Activated naive CD4-positive, alpha-beta T cell treated with Interleukin-2 at 50 U/mL for 16 hours (primary cell): Measurements from ENCODE around the gene KRT32.
"Not testable (repeated sequence)": the region's sequence is repeated elsewhere in the genome, so short reads cannot be mapped to it uniquely, and the experiment has no call there.

Experiments
- DNase-seq: peaks from one replicate; pipeline ENCODE4 v3.0.0-alpha.2; 2020

Gene KRT32

DNA sequence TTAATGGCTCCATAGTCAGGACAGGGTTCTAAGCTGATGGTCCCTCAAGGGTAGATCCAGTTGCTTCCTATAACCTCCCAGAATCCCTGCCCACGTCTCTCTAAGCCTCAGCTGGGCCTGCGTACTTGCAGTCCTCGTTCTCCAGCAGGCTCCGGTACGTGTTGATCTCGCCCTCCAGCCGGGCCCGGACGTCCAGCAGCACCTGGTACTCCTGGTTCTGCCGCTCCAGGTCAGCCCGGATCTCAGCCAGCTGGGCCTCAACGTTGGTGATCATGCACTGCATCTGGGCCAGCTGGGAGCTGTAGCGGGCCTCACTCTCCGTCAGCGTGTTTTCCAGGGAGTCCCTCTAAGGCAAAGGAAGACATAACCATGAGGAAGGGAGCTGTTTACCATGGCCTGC, 4.5 kb downstream of the KRT32 start:
- DNase-seq, result no peak

DNA sequence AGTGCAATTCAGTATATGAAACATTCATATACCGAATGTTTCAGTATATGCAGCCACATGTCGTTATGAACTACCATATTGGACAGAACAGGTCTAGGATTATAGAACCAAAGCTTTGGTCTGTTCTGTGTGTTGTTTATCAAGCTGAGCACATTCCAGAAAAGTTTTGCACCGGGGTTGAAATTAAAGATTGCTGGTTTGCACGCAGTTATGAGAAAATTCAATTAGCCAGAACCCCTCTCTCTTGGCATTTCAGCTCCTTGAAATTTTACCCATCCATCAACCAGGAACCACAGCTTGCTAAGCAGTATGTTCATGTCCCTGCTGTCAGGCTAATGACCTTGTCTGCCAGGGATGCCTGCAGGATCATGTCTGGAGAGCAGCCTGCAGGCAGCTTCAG, 9.5 kb downstream of the KRT32 start:
- DNase-seq, result no peak

DNA sequence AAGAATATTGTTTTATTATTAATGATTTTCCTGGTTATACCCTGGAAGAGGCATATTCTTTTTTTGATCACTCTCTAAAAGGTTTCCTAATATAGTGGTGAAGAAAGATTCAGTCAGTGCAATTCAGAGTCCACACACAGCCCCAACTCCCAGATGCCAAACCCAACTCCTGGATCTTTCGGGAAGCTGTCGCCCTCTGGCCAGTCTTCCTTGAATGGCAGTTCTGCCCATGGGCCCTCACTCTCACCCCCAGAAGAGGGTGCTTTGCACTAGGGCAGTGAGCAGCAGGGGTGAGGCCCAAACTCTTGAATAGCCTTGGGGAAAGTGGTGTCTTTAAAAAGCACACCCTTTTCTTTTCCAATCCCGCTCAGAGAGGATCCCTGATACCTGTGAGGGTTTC, 11.0 kb downstream of the KRT32 start:
- DNase-seq, result no peak

DNA sequence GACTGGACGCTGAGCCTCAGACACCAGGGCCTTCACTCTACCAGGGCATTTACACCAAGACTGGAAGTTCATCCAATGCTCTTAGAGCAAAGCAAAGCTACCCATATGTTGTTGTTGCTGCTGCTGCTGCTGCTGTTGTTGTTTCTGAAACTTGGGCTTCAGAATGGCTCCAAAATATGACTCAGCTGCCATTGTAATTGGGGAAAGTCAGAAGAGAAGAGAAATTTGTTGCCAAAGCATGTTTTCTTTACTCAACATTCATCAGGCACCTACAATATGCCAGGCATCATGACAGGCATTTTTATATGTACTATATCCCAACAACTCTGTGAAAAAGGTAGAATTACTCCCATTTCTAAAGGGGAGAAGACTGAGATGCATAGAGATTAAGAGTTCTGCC, 11.9 kb downstream of the KRT32 start:
- DNase-seq, result no peak

DNA sequence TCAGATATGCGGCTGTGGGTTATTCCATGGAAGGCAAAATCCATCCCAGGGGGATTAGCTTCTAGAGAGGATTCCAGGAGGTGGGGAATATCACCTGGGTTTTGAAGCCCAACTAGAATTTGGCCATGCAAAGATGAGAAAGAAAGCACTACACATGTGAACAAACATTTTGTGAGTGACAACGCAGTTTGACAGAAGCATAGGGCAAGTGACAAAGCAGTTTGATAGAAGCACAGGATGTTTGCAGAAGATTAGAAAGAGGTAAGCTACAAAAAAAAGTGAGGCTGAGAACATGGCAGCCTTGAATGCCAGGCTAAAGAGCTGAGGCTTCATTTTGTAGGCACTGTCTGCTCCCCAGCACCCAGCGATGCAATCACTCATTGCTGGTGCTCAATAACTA, 14.1 kb downstream of the KRT32 start:
- DNase-seq, result no peak

DNA sequence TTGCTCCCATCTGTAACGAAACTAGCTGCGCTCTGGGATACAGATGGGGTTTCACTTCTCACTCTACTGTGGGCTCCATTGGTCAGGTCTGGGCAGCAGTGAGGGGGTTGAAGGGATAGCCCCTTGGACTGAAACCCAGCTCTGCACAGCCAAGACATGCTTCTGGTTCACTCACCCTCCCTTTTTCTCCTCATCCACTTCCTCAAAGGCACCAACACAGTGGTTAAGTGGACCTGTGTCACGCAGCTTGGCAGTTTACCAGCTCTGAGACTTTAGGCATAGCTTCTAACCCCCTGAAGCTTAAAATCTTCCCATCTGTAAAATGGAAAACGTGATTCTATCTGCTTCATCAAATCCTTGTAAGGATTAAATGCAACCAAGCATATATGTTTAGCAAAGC, 14.9 kb downstream of the KRT32 start:
- no peak for DNase-seq

DNA sequence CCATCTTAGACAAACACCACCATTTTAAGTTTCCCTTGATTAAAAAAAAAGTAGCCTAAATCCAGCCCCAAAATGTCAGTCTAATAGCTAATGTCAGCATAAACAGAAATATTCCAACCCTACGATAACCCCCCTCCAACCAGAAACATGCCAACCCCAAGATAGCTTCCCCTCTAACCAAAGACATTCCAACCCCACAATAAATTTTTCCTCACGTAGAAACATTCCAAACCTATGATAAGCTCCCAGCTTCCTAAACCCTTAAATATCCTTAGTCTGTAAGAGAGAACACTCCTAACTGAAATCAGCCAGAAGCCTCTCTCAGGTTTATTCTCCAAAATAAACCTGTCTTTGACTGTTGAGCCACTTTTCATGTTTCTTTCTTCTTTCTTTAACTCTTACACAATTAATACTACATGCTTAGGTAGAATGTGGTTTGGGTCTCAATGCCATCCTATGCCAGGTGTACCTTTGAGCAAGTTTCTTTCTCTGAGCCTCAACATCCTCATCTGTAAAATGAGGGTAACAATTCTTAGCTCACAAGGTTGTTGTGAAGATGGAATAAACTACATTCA, 15.9 kb downstream of the KRT32 start:
- no peak for DNase-seq

DNA sequence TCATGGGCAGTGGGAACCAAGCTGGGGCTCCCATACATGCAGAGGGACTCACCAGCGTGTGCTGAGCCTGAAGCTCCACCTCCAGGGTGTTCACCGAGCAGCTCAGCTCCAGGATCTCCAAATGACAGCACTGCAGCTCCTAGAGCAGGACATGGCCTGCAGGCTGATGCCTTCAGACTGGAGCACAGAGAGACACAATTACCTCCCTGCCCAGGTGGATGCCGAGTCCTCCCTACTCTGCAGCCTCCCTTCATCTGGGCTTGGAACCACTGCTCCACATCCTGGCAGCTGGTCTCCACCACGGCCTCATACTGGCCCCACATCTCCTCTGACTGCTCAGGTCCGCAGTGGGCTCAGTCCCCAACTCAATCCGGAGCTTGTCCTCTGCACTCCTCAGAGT, 18.2 kb downstream of the KRT32 start:
- no peak for DNase-seq

DNA sequence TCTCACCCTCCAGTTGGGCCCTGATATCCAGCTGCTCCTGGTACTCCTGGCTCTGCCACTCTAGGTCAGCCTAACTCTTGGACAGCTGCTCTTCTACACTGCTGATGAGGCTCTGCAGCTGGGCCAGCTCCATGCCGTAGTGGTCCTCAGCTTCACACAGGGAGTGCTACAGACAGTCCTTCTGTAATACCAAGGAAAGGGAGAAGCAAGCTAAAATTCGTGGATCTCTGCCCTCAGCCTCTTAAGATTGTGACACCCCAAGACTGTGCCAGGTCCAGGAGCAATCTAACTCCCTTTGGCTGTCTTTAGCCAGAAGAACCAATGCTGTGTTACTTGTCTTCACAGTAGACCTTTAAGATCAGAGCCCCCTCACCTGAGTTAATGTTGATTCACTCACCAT, 18.7 kb downstream of the KRT32 start:
- DNase-seq, result no peak

DNA sequence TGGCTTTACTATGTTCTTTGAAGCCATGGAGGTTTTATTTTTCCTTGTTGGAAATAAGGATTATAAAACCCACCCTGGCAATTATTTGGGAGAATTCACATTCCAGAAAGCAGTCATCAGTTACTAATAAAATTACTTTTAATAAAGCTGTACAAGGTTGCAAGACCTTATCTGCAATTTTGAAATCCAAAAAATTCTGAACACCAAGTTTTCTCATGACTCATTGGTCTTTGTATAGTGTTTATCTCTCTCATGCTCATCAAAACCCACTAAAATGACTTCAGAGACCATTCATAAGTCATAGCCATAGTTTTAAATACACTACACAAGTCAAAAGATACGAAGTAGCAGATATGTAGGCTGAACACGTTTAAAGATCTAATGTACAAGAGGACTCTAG, 20.4 kb downstream of the KRT32 start:
- DNase-seq, result no peak

DNA sequence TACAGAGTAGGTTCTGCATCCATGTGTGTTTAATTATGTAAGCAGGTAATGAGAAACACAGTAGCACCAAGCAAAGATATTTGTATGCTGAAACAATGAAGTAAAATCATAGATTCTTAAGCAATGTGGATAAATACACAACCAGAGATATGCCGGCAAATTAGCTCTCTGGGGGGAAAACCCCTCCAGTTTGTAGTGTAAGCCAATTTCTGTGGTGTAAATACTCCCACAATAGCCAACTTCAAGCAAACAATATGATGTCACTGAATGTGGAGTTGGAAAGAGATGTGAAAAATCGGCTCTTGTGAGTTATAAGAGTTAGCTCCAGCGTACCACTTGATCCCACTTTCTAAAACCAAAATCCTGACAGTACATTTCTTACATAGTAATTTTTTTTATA, 22.5 kb downstream of the KRT32 start:
- no peak for DNase-seq

DNA sequence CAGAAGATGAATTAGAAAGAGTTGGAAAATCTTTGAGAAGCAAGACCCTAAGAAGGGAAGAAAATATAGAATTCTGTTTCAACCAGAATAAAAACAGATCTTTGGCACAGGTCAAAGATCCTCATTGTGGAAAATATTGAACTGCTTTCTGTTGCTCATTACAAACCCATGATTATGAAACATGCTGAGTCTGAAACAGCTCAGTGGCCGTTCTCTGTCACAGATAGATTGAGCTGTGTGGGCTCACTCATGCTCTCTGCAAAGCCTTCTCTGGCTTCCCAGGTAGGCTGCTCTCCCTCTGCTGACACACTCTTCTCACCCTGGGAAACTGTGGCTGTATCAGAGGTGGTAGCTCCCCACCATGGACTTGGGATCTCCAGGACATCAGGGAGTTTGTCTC, 23.0 kb downstream of the KRT32 start:
- no peak for DNase-seq

DNA sequence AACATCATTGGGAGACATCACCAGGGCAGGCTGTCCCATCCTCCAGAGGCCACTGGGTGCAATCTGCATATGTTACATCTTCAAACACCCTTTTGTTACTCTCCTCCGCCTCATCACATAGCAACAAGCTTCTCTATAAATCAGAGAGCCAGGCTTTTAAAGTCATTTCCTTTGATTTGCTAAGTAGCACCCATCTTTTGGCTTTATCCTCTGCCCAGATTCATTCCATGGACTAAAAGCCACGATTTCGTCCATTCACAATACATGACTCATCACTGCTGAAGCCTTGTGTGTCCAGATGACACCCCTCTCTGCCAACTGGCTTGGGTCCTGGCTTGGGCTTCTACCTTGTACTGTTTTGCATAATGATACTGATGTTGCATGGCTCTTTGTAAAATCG, 24.4 kb downstream of the KRT32 start:
- DNase-seq, result no peak

DNA sequence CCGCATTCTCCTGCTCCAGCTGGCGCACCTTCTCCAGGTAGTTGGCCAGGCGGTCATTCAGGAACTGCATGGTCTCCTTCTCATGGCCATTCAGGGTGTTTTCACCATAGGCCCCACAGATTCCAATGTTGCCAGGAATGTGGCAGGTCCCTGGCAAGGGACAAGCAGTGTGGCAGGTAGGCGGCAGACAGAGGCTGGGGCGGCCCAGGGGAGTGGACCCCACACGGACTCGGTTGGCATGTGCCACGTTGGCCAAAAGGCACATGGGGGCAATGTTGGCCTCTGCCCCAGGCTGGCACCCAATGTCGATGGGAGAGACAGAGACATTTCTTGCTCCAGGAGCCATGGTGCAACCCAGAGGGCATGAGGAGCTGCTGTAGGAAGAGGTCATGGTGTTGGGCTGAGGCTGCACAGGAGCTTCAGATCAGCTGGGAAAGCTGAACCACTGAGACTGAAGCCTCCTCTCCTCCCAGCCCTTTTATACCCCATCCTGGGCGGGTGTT, 26.6 kb downstream of the KRT32 start, which contains the start of gene KRT38:
KRT38 (minus strand) TSS at position 453 of the 503 bp plus-strand sequence; CDS start at position 391, 62 bp downstream.
- DNase-seq, result no peak

DNA sequence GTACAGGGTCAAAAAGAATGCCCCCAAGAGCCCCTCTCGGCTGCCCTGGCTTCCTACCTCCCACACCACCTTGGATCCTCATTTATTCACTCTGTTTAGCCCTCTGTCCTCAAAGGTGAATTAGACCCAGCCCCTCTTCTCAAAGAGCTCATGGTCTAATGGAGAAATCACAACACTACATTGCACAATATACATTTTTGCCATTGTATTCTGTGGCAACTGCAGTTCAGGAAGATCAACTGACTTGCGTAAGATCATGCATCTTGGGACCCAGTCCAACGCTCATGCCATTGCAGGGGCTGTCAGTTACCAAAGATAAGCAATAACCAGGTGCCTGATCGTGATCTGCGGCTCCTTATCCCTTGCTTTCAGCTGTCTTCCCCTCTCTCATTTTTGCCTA, 27.8 kb downstream of the KRT32 start:
- no peak for DNase-seq

DNA sequence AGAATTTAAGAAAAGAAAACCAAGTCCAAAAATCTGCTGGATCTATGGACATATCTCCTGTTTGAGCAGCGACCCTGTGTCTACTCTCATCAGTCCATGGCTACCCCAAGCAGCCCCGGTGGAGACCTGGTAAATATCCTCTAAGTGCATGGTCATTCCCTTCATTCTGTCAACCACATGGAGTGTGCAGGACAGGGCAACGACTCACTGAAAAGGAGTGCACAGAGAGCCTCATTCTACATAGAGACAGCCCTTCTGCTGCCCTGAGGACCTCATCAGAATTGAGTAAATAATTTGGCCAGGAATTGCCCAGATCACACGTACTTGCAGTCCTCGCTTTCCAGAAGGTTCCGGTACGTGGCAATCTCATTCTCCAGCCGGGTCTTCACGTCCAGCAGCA, 29.4 kb downstream of the KRT32 start:
- no peak for DNase-seq

DNA sequence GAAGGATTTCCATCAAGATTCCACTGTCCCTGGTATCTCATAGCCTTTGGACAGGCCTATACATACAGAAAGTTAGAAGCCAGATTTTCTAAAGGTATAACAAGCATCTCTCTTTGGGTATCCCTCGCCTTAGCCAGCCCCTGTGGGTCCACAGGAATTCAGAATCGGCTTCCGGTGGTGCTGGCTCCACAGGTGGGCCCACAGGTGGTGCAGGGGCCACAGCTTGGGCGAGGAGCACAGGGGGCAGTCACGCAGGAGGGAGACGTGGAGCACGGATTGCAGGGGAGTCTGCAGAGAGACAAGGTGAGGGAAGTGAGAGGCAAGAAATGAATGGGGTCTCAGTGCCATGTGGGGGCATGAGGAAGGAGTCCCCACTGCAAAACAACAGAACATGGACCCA, 29.9 kb downstream of the KRT32 start:
- DNase-seq, result no peak

DNA sequence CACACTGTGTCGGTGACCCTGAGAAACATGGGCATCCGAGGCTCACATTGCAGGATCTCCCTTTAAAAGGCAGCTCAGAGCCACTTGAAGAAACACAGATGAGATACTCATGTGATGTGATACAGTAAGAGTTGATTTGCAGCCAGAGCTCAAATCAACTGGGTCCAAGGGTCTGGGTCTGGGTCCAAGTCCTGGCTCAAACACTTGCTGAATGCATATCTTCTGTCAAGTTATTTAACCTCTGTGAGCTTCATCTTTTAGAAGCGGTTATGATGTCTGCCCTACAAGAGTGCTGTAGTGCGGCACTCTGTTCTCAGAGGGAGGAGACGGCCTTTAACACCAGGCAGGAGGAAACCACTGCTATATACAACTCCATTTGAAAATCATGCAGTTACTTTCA, 32.8 kb downstream of the KRT32 start:
- no peak for DNase-seq

DNA sequence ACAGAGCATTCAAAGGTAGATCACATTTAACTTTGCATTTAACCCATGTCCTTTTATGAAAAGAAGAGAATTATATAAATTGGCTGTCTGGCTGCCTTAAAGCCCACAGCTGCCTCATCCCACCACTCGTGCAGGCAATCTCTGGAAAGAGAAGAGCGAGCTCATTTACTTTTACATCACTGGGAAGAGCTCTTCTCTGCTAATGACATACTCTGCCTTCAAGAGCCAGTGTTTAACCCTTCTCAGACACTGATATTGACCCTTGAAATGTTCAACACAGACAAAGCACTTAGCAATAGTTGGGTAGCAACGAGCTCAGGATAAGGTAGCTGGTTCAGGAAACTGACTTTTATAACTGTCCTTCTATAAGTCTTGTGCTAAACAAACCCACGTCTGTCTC, 33.2 kb downstream of the KRT32 start:
- no peak for DNase-seq

DNA sequence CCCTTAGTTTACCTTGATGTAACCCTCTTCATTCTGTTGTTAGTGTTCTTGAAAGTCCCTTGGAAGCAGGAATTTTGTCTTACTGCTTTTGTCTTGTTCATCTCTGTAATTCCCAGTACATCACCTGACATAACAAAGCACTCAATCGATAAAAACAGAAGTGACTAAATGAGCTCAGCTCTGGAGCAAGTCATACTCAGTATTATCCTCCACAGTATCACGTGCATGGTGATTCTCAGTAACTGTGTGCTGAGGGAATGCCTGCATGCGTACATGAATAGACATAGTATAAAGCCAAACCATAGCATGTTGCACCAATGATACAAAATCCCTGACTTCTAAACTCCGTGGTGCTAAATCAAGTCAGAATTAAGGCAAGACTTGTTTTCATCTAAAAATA, 33.6 kb downstream of the KRT32 start:
- no peak for DNase-seq

DNA sequence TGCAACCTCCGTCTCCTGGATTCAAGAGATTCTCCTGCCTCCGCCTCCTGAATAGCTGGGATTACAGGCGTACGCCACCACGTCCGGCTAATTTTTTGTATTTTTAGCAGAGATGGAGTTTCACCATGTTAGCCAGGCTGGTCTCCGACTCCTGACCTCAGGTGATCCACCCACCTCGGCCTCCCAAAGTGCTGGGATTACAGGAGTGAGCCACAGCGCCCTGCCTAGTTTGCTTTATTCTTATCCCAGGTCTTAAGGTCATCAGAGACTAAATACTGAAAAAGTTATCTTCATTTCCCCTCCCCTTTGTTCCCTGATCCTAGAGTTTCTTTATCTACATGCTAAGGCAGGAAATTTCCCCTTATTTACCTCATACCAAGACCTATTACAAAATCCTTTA, 36.8 kb downstream of the KRT32 start:
- not testable (repeated sequence) for DNase-seq

DNA sequence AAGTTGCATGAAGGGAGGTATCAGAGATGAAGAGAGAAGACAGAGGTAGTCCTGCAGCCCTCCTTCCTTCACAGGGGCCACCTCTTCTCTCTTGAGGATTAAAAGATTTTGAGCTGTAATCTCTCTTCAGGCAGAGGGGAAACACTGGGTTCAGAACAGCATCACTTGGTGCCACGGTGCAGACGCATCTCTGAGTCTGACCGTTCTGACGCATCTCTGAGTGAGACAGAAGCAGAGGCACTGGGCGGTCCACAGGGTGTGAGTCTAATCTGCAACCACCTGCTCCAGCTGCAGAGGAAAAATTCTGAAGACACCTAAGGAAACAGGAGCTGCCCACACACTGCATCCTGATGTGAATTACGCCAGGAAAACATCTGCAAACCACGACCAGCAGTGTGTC, 37.5 kb downstream of the KRT32 start:
- DNase-seq, result no peak

DNA sequence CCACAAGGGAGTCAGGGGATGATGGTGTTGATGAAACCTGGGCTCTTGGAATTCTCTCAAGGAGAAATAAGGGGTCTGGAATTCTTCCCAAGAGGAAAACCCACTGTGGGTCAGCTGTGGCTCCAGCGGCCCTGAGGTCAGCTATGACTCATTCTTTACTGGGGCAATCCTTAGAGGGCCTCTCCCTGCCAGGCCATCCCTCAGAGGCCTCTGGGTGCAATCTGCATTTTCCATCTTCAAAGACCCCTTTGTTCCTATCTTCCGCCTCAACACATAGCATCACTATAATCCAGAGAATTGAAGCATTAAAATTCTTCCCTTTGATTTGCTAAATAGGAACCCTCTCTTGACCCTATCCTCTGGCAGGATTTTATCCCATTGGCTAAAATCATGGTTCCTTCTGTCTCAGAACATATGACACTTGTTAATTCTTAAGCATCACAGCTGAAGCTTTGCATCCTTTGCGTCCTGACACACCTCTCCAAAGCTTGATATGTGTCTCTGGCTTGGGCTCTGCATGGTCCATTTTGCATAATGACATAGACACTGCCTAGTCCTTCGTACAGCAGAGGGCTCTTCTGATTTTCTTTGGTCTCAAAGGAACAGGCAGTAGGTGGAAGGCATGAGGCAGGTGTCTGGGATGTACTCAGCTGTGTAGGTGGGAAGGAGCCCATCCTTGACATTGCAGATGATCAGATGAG, 38.4 kb downstream of the KRT32 start:
- DNase-seq, result no peak

DNA sequence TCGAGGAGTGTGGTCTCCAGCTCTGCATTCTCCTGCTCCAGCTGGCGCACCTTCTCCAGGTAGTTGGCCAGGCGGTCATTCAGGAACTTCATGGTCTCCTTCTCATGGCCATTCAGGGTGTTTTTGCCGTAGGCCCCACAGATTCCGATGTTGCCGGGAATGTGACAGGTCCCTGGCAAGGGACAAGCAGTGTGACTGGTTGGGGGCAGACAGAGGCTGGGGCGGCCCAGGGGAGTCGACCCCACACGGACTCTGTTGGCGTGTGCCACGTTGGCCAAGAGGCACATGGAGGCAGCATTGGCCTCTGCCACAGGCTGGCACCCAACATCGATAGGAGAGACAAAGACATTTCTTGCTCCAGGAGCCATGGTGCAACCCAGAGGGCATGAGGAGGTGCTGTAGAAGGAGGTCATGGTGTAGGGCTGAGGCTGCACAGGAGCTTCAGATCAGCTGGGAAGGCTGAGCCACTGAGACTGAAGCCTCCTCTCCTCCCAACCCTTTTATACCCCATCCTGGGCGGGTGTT, 43.0 kb downstream of the KRT32 start, which contains the start of gene KRT37:
KRT37 (minus strand) TSS at position 475 of the 525 bp plus-strand sequence; CDS start at position 413, 62 bp downstream.
- no peak for DNase-seq

DNA sequence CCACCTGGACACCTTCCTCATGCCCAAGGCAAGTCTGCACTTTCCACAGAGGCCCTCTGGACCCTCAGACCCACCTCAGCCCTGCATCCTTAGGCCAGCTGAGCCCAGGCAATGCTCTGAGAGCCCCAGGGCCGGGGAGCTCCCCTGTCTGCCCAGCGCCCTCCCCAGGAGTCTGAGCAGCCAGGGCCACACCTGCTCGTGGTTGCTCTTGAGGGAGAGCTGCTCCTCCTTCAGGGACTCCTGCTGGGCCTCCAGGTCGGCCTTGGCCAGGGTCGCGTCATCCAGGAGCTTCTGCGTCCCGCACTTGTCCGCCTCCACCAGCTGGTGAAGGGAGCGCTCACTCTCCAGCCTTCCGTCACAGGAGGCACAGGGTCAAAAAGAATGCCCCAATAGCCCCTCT, 44.6 kb downstream of the KRT32 start:
- not testable (repeated sequence) for DNase-seq
